Measurements from ENCODE around the gene ETV3L. TPM values are rescaled to one million over a fixed set of nuclear protein-coding genes. Genes with fewer than 3 reads are reported as not detected.
A peak's percentile ranks its signal among the peaks of the same experiment; 100 is the strongest.

The ETV3L gene
- total RNA-seq, 2 experiments from 2014 or later = not detected

GRCh38 chr1:157137408-157138219 is 38.0 kb upstream of the ETV3L start:
- H3K4me3 Mint-ChIP-seq = peak overlapping the region; percentile 97
- POLR2A ChIA-PET = no interaction called here
- H3K27ac Mint-ChIP-seq = peak overlapping the region; percentile 91
- peaks cover 54% of the 10 kb centered on the region for H3K4me1 Mint-ChIP-seq
- DNase-seq = no peak
- H3K27me3 Mint-ChIP-seq = no peaks in the 10 kb centered on the region
- H3K9me3 Mint-ChIP-seq = no peaks in the 10 kb centered on the region
- ATAC-seq (ENCODE audit: low read depth) = peak; percentile 4
- H3K36me3 Mint-ChIP-seq = peaks cover 39% of the 10 kb centered on the region

- no peak for ATAC-seq (ENCODE audit: low read depth)
- no peaks in the 10 kb centered on the region for H3K9me3 Mint-ChIP-seq
- H3K27ac Mint-ChIP-seq = peak overlapping the region; percentile 91
- H3K4me1 Mint-ChIP-seq = peaks cover 59% of the 10 kb centered on the region
- H3K27me3 Mint-ChIP-seq = no peaks in the 10 kb centered on the region
- peak overlapping the region; percentile 97 for H3K4me3 Mint-ChIP-seq
- POLR2A ChIA-PET = no interaction called here
- no peak for DNase-seq
- peaks cover 45% of the 10 kb centered on the region for H3K36me3 Mint-ChIP-seq
Measured at GRCh38 chr1:157137046-157137407, 37.4 kb upstream of the ETV3L start.

- no peaks in the 10 kb centered on the region for H3K9me3 Mint-ChIP-seq
- peaks cover 54% of the 10 kb centered on the region for H3K36me3 Mint-ChIP-seq
- H3K4me1 Mint-ChIP-seq = peaks cover 65% of the 10 kb centered on the region
- peak overlapping the region; percentile 66 for H3K27ac Mint-ChIP-seq
- ATAC-seq (ENCODE audit: low read depth) (no peak), DNase-seq (no peak)
- H3K27me3 Mint-ChIP-seq = no peaks in the 10 kb centered on the region
- POLR2A ChIA-PET = interaction anchor here (0.8 to 1.1 kb wide), 4 partner anchors 9 to 408 kb away, joined by 3 read pairs; partner anchors contain the start of genes ISG20L2 and METTL25B
- H3K4me3 Mint-ChIP-seq = peak overlapping the region; percentile 97
Measured at GRCh38 chr1:157136133-157136532, 36.5 kb upstream of the ETV3L start.

- Mint-ChIP-seq H3K4me3 (peak overlapping the region; percentile 97), H3K9me3 (no peaks in the 10 kb centered on the region), H3K36me3 (peaks cover 54% of the 10 kb centered on the region), H3K27ac (peak overlapping the region; percentile 58), H3K4me1 (peaks cover 65% of the 10 kb centered on the region), H3K27me3 (no peaks in the 10 kb centered on the region)
- POLR2A ChIA-PET = interaction anchor here (0.8 to 1.1 kb wide), 3 partner anchors 9 to 407 kb away, joined by 3 read pairs; partner anchors contain the start of genes ISG20L2 and METTL25B
- ATAC-seq (ENCODE audit: low read depth) (no peak), DNase-seq (no peak)
Measured at GRCh38 chr1:157135646-157136045, 36.0 kb upstream of the ETV3L start.

- ATAC-seq (ENCODE audit: low read depth) = no peak
- no peak for DNase-seq
- POLR2A ChIA-PET = interaction anchor here (1.1 kb wide), 2 partner anchors 8 to 20 kb away, joined by 3 read pairs; no protein-coding TSS in a partner anchor
- no peaks in the 10 kb centered on the region for H3K9me3 Mint-ChIP-seq
- H3K36me3 Mint-ChIP-seq = peaks cover 56% of the 10 kb centered on the region
- peak overlapping the region; percentile 58 for H3K27ac Mint-ChIP-seq
- no peaks in the 10 kb centered on the region for H3K27me3 Mint-ChIP-seq
- H3K4me1 Mint-ChIP-seq = peaks cover 65% of the 10 kb centered on the region
- H3K4me3 Mint-ChIP-seq = peak overlapping the region; percentile 97
Measured at GRCh38 chr1:157135070-157135469, 35.5 kb upstream of the ETV3L start.

- Mint-ChIP-seq H3K27ac (peak overlapping the region; percentile 80), H3K9me3 (no peaks in the 10 kb centered on the region), H3K4me3 (peak overlapping the region; percentile 57), H3K27me3 (no peaks in the 10 kb centered on the region), H3K4me1 (peaks cover 63% of the 10 kb centered on the region), H3K36me3 (peaks cover 57% of the 10 kb centered on the region)
- DNase-seq (no peak), ATAC-seq (ENCODE audit: low read depth) (no peak)
- POLR2A ChIA-PET = interaction anchor here (1.0 to 1.2 kb wide), 3 partner anchors 21 to 31 kb away, joined by 3 read pairs; no protein-coding TSS in a partner anchor
Measured at GRCh38 chr1:157134442-157134841, 34.8 kb upstream of the ETV3L start.

- POLR2A ChIA-PET = interaction anchor here (0.6 to 1.2 kb wide), 3 partner anchors 23 to 43 kb away, joined by 3 read pairs; no protein-coding TSS in a partner anchor
- Mint-ChIP-seq H3K4me1 (peaks cover 57% of the 10 kb centered on the region), H3K27me3 (no peaks in the 10 kb centered on the region), H3K4me3 (peak overlapping the region; percentile 57), H3K36me3 (peaks cover 58% of the 10 kb centered on the region), H3K27ac (peak overlapping the region; percentile 85), H3K9me3 (no peaks in the 10 kb centered on the region)
- no peak for DNase-seq
- ATAC-seq (ENCODE audit: low read depth) = peak; percentile 36
Measured at GRCh38 chr1:157133426-157133825, 33.8 kb upstream of the ETV3L start.

GRCh38 chr1:157132616-157133167 is 33.1 kb upstream of the ETV3L start:
- POLR2A ChIA-PET = no interaction called here
- H3K36me3 Mint-ChIP-seq = peaks cover 66% of the 10 kb centered on the region
- peak overlapping the region; percentile 57 for H3K4me3 Mint-ChIP-seq
- H3K9me3 Mint-ChIP-seq = no peaks in the 10 kb centered on the region
- peak overlapping the region; percentile 70 for H3K27ac Mint-ChIP-seq
- no peaks in the 10 kb centered on the region for H3K27me3 Mint-ChIP-seq
- peaks cover 59% of the 10 kb centered on the region for H3K4me1 Mint-ChIP-seq
- DNase-seq = no peak
- ATAC-seq (ENCODE audit: low read depth) = no peak

- ATAC-seq (ENCODE audit: low read depth) (no peak), DNase-seq (no peak)
- Mint-ChIP-seq H3K4me3 (peak overlapping the region; percentile 57), H3K27me3 (no peaks in the 10 kb centered on the region), H3K27ac (peak overlapping the region; percentile 70), H3K36me3 (peaks cover 62% of the 10 kb centered on the region), H3K9me3 (no peaks in the 10 kb centered on the region), H3K4me1 (peaks cover 55% of the 10 kb centered on the region)
- POLR2A ChIA-PET = no interaction called here
Measured at GRCh38 chr1:157132111-157132510, 32.5 kb upstream of the ETV3L start.

GRCh38 chr1:157131281-157131680 is 31.7 kb upstream of the ETV3L start:
- Mint-ChIP-seq H3K4me1 (peaks cover 49% of the 10 kb centered on the region), H3K36me3 (peaks cover 63% of the 10 kb centered on the region), H3K27ac (no peak overlapping the region), H3K27me3 (no peaks in the 10 kb centered on the region), H3K9me3 (no peaks in the 10 kb centered on the region), H3K4me3 (no peak overlapping the region)
- ATAC-seq (ENCODE audit: low read depth) (no peak), DNase-seq (no peak)
- POLR2A ChIA-PET = no interaction called here

GRCh38 chr1:157124855-157125254 is 25.2 kb upstream of the ETV3L start:
- POLR2A ChIA-PET = no interaction called here
- Mint-ChIP-seq H3K27ac (no peak overlapping the region), H3K27me3 (no peaks in the 10 kb centered on the region), H3K9me3 (no peaks in the 10 kb centered on the region), H3K4me1 (peaks cover 15% of the 10 kb centered on the region), H3K36me3 (peaks cover 32% of the 10 kb centered on the region), H3K4me3 (no peak overlapping the region)
- DNase-seq = no peak
- no peak for ATAC-seq (ENCODE audit: low read depth)

- H3K9me3 Mint-ChIP-seq = no peaks in the 10 kb centered on the region
- DNase-seq (no peak), ATAC-seq (ENCODE audit: low read depth) (no peak)
- POLR2A ChIA-PET = no interaction called here
- no peak overlapping the region for H3K4me3 Mint-ChIP-seq
- no peaks in the 10 kb centered on the region for H3K27me3 Mint-ChIP-seq
- H3K4me1 Mint-ChIP-seq = peaks cover 11% of the 10 kb centered on the region
- H3K36me3 Mint-ChIP-seq = peaks cover 10% of the 10 kb centered on the region
- H3K27ac Mint-ChIP-seq = no peak overlapping the region
Measured at GRCh38 chr1:157119448-157119847, 19.8 kb upstream of the ETV3L start.

- DNase-seq (no peak), ATAC-seq (ENCODE audit: low read depth) (no peak)
- H3K4me1 Mint-ChIP-seq = peaks cover 11% of the 10 kb centered on the region
- peaks cover 7% of the 10 kb centered on the region for H3K36me3 Mint-ChIP-seq
- H3K27ac Mint-ChIP-seq = no peak overlapping the region
- no peaks in the 10 kb centered on the region for H3K27me3 Mint-ChIP-seq
- POLR2A ChIA-PET = no interaction called here
- H3K9me3 Mint-ChIP-seq = no peaks in the 10 kb centered on the region
- H3K4me3 Mint-ChIP-seq = no peak overlapping the region
Measured at GRCh38 chr1:157119008-157119407, 19.4 kb upstream of the ETV3L start.

All from activated naive CD8-positive, alpha-beta T cell treated with anti-CD3 and anti-CD28 coated beads, Interleukin-2, amount 10 ng/mL, durations not matched to agents 7 days and 5 days (primary cell).